ENCODE data around the gene SMARCE1. TPM values are rescaled to one million over a fixed set of nuclear protein-coding genes. Genes with fewer than 3 reads are reported as not detected.
A peak's percentile ranks its signal among the peaks of the same experiment; 100 is the strongest.
"Not testable (repeated sequence)": the region's sequence is repeated elsewhere in the genome, so short reads cannot be mapped to it uniquely, and the experiment has no call there.

The SMARCE1 gene
- total RNA-seq, 1 experiment from 2014 or later = 168 TPM

GRCh38 chr17:40611840-40612474, 35.7 kb downstream of the SMARCE1 start:
- no peak for DNase-seq (ENCODE audit: low spot score)

GRCh38 chr17:40610359-40610758, 37.3 kb downstream of the SMARCE1 start:
- DNase-seq (ENCODE audit: low spot score) = no peak

GRCh38 chr17:40608061-40608581, 39.5 kb downstream of the SMARCE1 start:
- no peak for DNase-seq (ENCODE audit: low spot score)

GRCh38 chr17:40607641-40608040, 40.0 kb downstream of the SMARCE1 start:
- DNase-seq (ENCODE audit: low spot score) = no peak

- no peak for DNase-seq (ENCODE audit: low spot score)
Observed at GRCh38 chr17:40606548-40607353, 40.9 kb downstream of the SMARCE1 start.

GRCh38 chr17:40605306-40605705, 42.3 kb downstream of the SMARCE1 start:
- no peak for DNase-seq (ENCODE audit: low spot score)

GRCh38 chr17:40604327-40605080, 43.1 kb downstream of the SMARCE1 start:
- DNase-seq (ENCODE audit: low spot score) = no peak

- no peak for DNase-seq (ENCODE audit: low spot score)
Observed at GRCh38 chr17:40602445-40603443, 44.9 kb downstream of the SMARCE1 start.

- DNase-seq (ENCODE audit: low spot score) = no peak
Observed at GRCh38 chr17:40600486-40601046, 47.1 kb downstream of the SMARCE1 start.

- DNase-seq (ENCODE audit: low spot score) = no peak
Observed at GRCh38 chr17:40599468-40599763, 48.2 kb downstream of the SMARCE1 start.

GRCh38 chr17:40598619-40599467, 48.8 kb downstream of the SMARCE1 start:
- DNase-seq (ENCODE audit: low spot score) = no peak

GRCh38 chr17:40598301-40598618, 49.4 kb downstream of the SMARCE1 start:
- no peak for DNase-seq (ENCODE audit: low spot score)

GRCh38 chr17:40597556-40598300, 49.9 kb downstream of the SMARCE1 start:
- no peak for DNase-seq (ENCODE audit: low spot score)

- no peak for DNase-seq (ENCODE audit: low spot score)
Observed at GRCh38 chr17:40597156-40597555, 50.5 kb downstream of the SMARCE1 start.

- DNase-seq (ENCODE audit: low spot score) = peak; percentile 96
Observed at GRCh38 chr17:40596261-40596919, 51.2 kb downstream of the SMARCE1 start.

GRCh38 chr17:40590742-40591141, 56.9 kb downstream of the SMARCE1 start:
- DNase-seq (ENCODE audit: low spot score) = no peak

- DNase-seq (ENCODE audit: low spot score) = no peak
Observed at GRCh38 chr17:40588552-40588951, 59.1 kb downstream of the SMARCE1 start.

- not testable (repeated sequence) for DNase-seq (ENCODE audit: low spot score)
Observed at GRCh38 chr17:40586264-40586663, 61.4 kb downstream of the SMARCE1 start.

GRCh38 chr17:40584950-40585349, 62.7 kb downstream of the SMARCE1 start:
- DNase-seq (ENCODE audit: low spot score) = not testable (repeated sequence)
